Naive thymus-derived CD8-positive, alpha-beta T cell (primary cell): Measurements from ENCODE around the gene CGB1. TPM values are rescaled to one million over a fixed set of nuclear protein-coding genes. Genes with fewer than 3 reads are reported as not detected.

ENCODE experiments used
- ATAC-seq, 2 donors: fragments of 150-1000 bp; cut with Tn5 transposase in 1 of 2; sonication (Bioruptor Pico), chemical (Tn5 transposase) in 1 of 2; 1 replicate in 1 of 2; 2 replicates in 1 of 2; pipeline ENCODE4 v1.10.0; 2021; ENCODE audit warnings: mild to moderate bottlenecking in 2 of 2, moderate library complexity in 2 of 2
- POLR2A ChIA-PET: fragments of 350-600 bp; sonication (Branson Sonifier 250); formaldehyde crosslinking; loops from one replicate; lab custom pipeline; 2021; ENCODE audit warnings: antibody characterized with exemption; lab: Charles Lee
- DNase-seq, 10 donors: peaks; one replicate each; pipeline versions ENCODE4 v3.0.0 to v3.0.0-alpha.2; 2020 to 2022
- H3K27ac Mint-ChIP-seq, 10 donors: one replicate each; pipeline ENCODE4 v1.8.0; 2020 to 2022; ENCODE audit warnings: mild to moderate bottlenecking in 10 of 10, mixed read lengths in 10 of 10, moderate library complexity in 4 of 10, inconsistent platforms in 1 of 10
- H3K27me3 Mint-ChIP-seq, 5 donors: one replicate each; pipeline ENCODE4 v1.8.0; 2021 to 2022; ENCODE audit warnings: mixed read lengths in 5 of 5
- H3K36me3 Mint-ChIP-seq, 3 donors: one replicate each; pipeline ENCODE4 v1.8.0; 2020 to 2022; ENCODE audit warnings: mixed read lengths in 3 of 3, mild to moderate bottlenecking in 2 of 3, inconsistent platforms in 1 of 3
- H3K4me1 Mint-ChIP-seq, 4 donors: one replicate each; pipeline ENCODE4 v1.8.0; 2021 to 2022; ENCODE audit warnings: mixed read lengths in 4 of 4
- H3K4me3 Mint-ChIP-seq, 10 donors: one replicate each; pipeline ENCODE4 v1.8.0; 2020 to 2022; ENCODE audit warnings: mild to moderate bottlenecking in 10 of 10, mixed read lengths in 10 of 10, moderate library complexity in 6 of 10, inconsistent platforms in 1 of 10
- H3K9me3 Mint-ChIP-seq, 9 donors: one replicate each; pipeline ENCODE4 v1.8.0; 2020 to 2022; ENCODE audit warnings: mixed read lengths in 9 of 9, mild to moderate bottlenecking in 3 of 9, inconsistent platforms in 1 of 9, moderate library complexity in 1 of 9
- microRNA-seq: library from miRNA; unstranded; fragments of <30 nt; microRNA quantifications from one replicate; pipeline ENCODE4 v1.2.0, GENCODE V29; 2022; ENCODE audit warnings: borderline microRNAs expressed
- polyA plus RNA-seq, 3 donors: library from polyadenylated mRNA; unstranded; fragments of 300-500 nt; fragmentation: Illumina TruSeq; gene quantifications; one replicate each; pipeline ENCODE4 v1.2.3, GENCODE V29; 2021
- total RNA-seq, 8 experiments: library from RNA in 2 of 8; stranded (reverse) in 2 of 8; gene quantifications; one replicate each; pipeline ENCODE4 v1.2.3 and lab custom pipeline; 2021 to 2026

Gene CGB1
- total and polyA plus RNA-seq, 5 experiments from 2014 or later, result not detected

GRCh38 chr19:48989701-48990291, 46.9 kb downstream of the CGB1 start:
- Mint-ChIP-seq H3K27me3 (no peaks in the 10 kb centered on the region), H3K27ac (peak overlapping the region in 4 of 10 donors; percentile 14 to 84 (median 58)), H3K4me3 (no peak overlapping the region), H3K9me3 (no peaks in the 10 kb centered on the region), H3K36me3 (peaks cover 0 to 32% (median 0%) of the 10 kb centered on the region in 3 donors), H3K4me1 (peaks cover 29 to 42% (median 30%) of the 10 kb centered on the region in 4 donors)
- DNase-seq, result no peak
- ATAC-seq, result no peak
- POLR2A ChIA-PET, result interaction anchor here (0.6 kb wide), 1 partner anchor 341 kb away, joined by 8 read pairs; no protein-coding TSS in a partner anchor

- H3K27me3 Mint-ChIP-seq, result no peaks in the 10 kb centered on the region
- H3K36me3 Mint-ChIP-seq, result peaks cover 0 to 32% (median 0%) of the 10 kb centered on the region in 3 donors
- H3K27ac Mint-ChIP-seq, result no peak overlapping the region
- no peak overlapping the region for H3K4me3 Mint-ChIP-seq
- ATAC-seq (no peak), DNase-seq (no peak)
- H3K4me1 Mint-ChIP-seq, result peaks cover 21 to 34% (median 24%) of the 10 kb centered on the region in 4 donors
- no peaks in the 10 kb centered on the region for H3K9me3 Mint-ChIP-seq
- POLR2A ChIA-PET, result interaction anchor here (0.5 kb wide), 1 partner anchor 660 kb away, joined by 5 read pairs; no protein-coding TSS in a partner anchor
These were observed 47.8 kb downstream of the CGB1 start for GRCh38 chr19:48988860-48989259.

- H3K27ac Mint-ChIP-seq, result peak overlapping the region in 2 of 10 donors; percentile 21 to 43
- no peaks in the 10 kb centered on the region for H3K27me3 Mint-ChIP-seq
- POLR2A ChIA-PET, result interaction anchor here (0.5 kb wide), 1 partner anchor 660 kb away, joined by 5 read pairs; no protein-coding TSS in a partner anchor
- H3K36me3 Mint-ChIP-seq, result peaks cover 0 to 33% (median 0%) of the 10 kb centered on the region in 3 donors
- peaks cover 16 to 29% (median 21%) of the 10 kb centered on the region in 4 donors for H3K4me1 Mint-ChIP-seq
- DNase-seq (no peak), ATAC-seq (no peak)
- H3K9me3 Mint-ChIP-seq, result no peaks in the 10 kb centered on the region
- H3K4me3 Mint-ChIP-seq, result no peak overlapping the region
These were observed 48.4 kb downstream of the CGB1 start for GRCh38 chr19:48988286-48988685.

GRCh38 chr19:48987323-48987722, 49.4 kb downstream of the CGB1 start:
- no peak for DNase-seq
- Mint-ChIP-seq H3K27ac (peak overlapping the region in 1 of 10 donors; percentile 45), H3K4me1 (peaks cover 9 to 21% (median 19%) of the 10 kb centered on the region in 4 donors), H3K9me3 (no peaks in the 10 kb centered on the region), H3K4me3 (no peak overlapping the region), H3K27me3 (no peaks in the 10 kb centered on the region), H3K36me3 (peaks cover 0 to 39% (median 0%) of the 10 kb centered on the region in 3 donors)
- POLR2A ChIA-PET, result no interaction called here
- ATAC-seq, result no peak

GRCh38 chr19:48986211-48986610, 50.5 kb downstream of the CGB1 start:
- H3K4me3 Mint-ChIP-seq, result no peak overlapping the region
- no peaks in the 10 kb centered on the region for H3K9me3 Mint-ChIP-seq
- no peaks in the 10 kb centered on the region for H3K27me3 Mint-ChIP-seq
- no peak overlapping the region for H3K27ac Mint-ChIP-seq
- H3K4me1 Mint-ChIP-seq, result peaks cover 3 to 16% (median 11%) of the 10 kb centered on the region in 4 donors
- POLR2A ChIA-PET, result interaction anchor here (0.7 kb wide), 1 partner anchor 1742 kb away, joined by 4 read pairs; no protein-coding TSS in a partner anchor
- no peak for ATAC-seq
- DNase-seq, result no peak
- peaks cover 0 to 50% (median 3%) of the 10 kb centered on the region in 3 donors for H3K36me3 Mint-ChIP-seq

GRCh38 chr19:48985711-48986110, 51.0 kb downstream of the CGB1 start:
- no peak overlapping the region for H3K4me3 Mint-ChIP-seq
- no peak overlapping the region for H3K27ac Mint-ChIP-seq
- peaks cover 0 to 54% (median 3%) of the 10 kb centered on the region in 3 donors for H3K36me3 Mint-ChIP-seq
- ATAC-seq, result no peak
- no peaks in the 10 kb centered on the region for H3K27me3 Mint-ChIP-seq
- POLR2A ChIA-PET, result no interaction called here
- no peaks in the 10 kb centered on the region for H3K9me3 Mint-ChIP-seq
- DNase-seq, result no peak
- peaks cover 3 to 12% (median 7%) of the 10 kb centered on the region in 4 donors for H3K4me1 Mint-ChIP-seq

Small RNA genes lying within 50 kb of the gene (microRNA-seq; reads per million reads assigned to microRNA genes)
- not detected for gene MIR6798

Other genes starting within 250 kb of the CGB1 start
- gene BCAT2, start 225.9 kb downstream of the CGB1 start, total RNA-seq, result 10 to 100 TPM; 24.3 to 27.2 TPM
- gene BCAT2, start 225.9 kb downstream of the CGB1 start, polyA plus RNA-seq, result 10 to 100 TPM; 18.9 to 26.0 (median 21.9) TPM
- gene HSD17B14, start 200.4 kb downstream of the CGB1 start, total RNA-seq, result 1 to 10 TPM in 1 of 2 experiments, under 1 TPM in 1; 0.62 to 1.1 TPM
- 1 to 10 TPM in 1 of 3 donors, under 1 TPM in 1, not detected in 1; 0.83 to 1.7 TPM for gene HSD17B14, start 200.4 kb downstream of the CGB1 start, polyA plus RNA-seq
- gene PLEKHA4, start 168.3 kb downstream of the CGB1 start, total RNA-seq, result 1 to 10 TPM; 4.1 to 6.6 TPM
- gene PLEKHA4, start 168.3 kb downstream of the CGB1 start, polyA plus RNA-seq, result 1 to 10 TPM; 7.4 to 8.5 (median 8.1) TPM
- gene PPP1R15A, start 164.5 kb downstream of the CGB1 start, total RNA-seq, result 10 to 100 TPM; 56.9 to 59.9 TPM
- 10 to 100 TPM; 17.2 to 47.3 (median 43.1) TPM for gene PPP1R15A, start 164.5 kb downstream of the CGB1 start, polyA plus RNA-seq
- not detected for gene TULP2, start 138.2 kb downstream of the CGB1 start, total RNA-seq
- under 1 TPM in 1 of 3 donors, not detected in 2; 0.08 TPM for gene TULP2, start 138.2 kb downstream of the CGB1 start, polyA plus RNA-seq
- gene NUCB1, start 136.6 kb downstream of the CGB1 start, total RNA-seq, result 100 to 1,000 TPM; 106 to 113 TPM
- gene NUCB1, start 136.6 kb downstream of the CGB1 start, polyA plus RNA-seq, result 100 to 1,000 TPM in 1 of 3 donors, 10 to 100 TPM in 2; 48.6 to 119 (median 82.5) TPM
- 1 to 10 TPM; 1.8 to 2.3 TPM for gene DHDH, start 103.2 kb downstream of the CGB1 start, total RNA-seq
- gene DHDH, start 103.2 kb downstream of the CGB1 start, polyA plus RNA-seq, result 1 to 10 TPM in 2 of 3 donors, under 1 TPM in 1; 0.67 to 2.4 (median 2.0) TPM
- 100 to 1,000 TPM; 170 to 181 TPM for gene BAX, start 82.0 kb downstream of the CGB1 start, total RNA-seq
- 10 to 100 TPM; 58.5 to 97.1 (median 83.1) TPM for gene BAX, start 82.0 kb downstream of the CGB1 start, polyA plus RNA-seq
- 1,000 to 10,000 TPM; 1,370 to 1,435 TPM for gene FTL, start 71.6 kb downstream of the CGB1 start, total RNA-seq
- gene FTL, start 71.6 kb downstream of the CGB1 start, polyA plus RNA-seq, result 1,000 to 10,000 TPM; 4,833 to 4,899 (median 4,886) TPM
- gene GYS1, start 43.6 kb downstream of the CGB1 start, total RNA-seq, result 10 to 100 TPM; 45.9 to 47.9 TPM
- 10 to 100 TPM; 17.9 to 31.0 (median 22.3) TPM for gene GYS1, start 43.6 kb downstream of the CGB1 start, polyA plus RNA-seq
- gene RUVBL2, start 43.0 kb downstream of the CGB1 start, total RNA-seq, result 10 to 100 TPM; 30.4 to 32.0 TPM
- 10 to 100 TPM; 47.5 to 66.1 (median 62.0) TPM for gene RUVBL2, start 43.0 kb downstream of the CGB1 start, polyA plus RNA-seq
- not detected for gene LHB, start 19.8 kb downstream of the CGB1 start, total RNA-seq
- gene LHB, start 19.8 kb downstream of the CGB1 start, polyA plus RNA-seq, result not detected
- gene CGB3, start 12.6 kb downstream of the CGB1 start, total RNA-seq, result not detected
- not detected for gene CGB3, start 12.6 kb downstream of the CGB1 start, polyA plus RNA-seq
- gene CGB2, start 5.0 kb downstream of the CGB1 start, total RNA-seq, result not detected
- not detected for gene CGB2, start 5.0 kb downstream of the CGB1 start, polyA plus RNA-seq
- gene CGB5, start 7.0 kb upstream of the CGB1 start, total RNA-seq, result not detected
- gene CGB5, start 7.0 kb upstream of the CGB1 start, polyA plus RNA-seq, result not detected
- not detected for gene CGB8, start 12.2 kb upstream of the CGB1 start, total RNA-seq
- gene CGB8, start 12.2 kb upstream of the CGB1 start, polyA plus RNA-seq, result not detected
- not detected for gene CGB7, start 20.9 kb upstream of the CGB1 start, total RNA-seq
- gene CGB7, start 20.9 kb upstream of the CGB1 start, polyA plus RNA-seq, result not detected
- not detected for gene NTF4, start 27.9 kb upstream of the CGB1 start, total RNA-seq
- gene NTF4, start 27.9 kb upstream of the CGB1 start, polyA plus RNA-seq, result not detected
- gene KCNA7, start 35.8 kb upstream of the CGB1 start, total RNA-seq, result not detected
- gene KCNA7, start 35.8 kb upstream of the CGB1 start, polyA plus RNA-seq, result not detected
- 100 to 1,000 TPM; 706 to 741 TPM for gene SNRNP70, start 48.6 kb upstream of the CGB1 start, total RNA-seq
- gene SNRNP70, start 48.6 kb upstream of the CGB1 start, polyA plus RNA-seq, result 10 to 100 TPM; 42.3 to 63.4 (median 50.2) TPM
- gene LIN7B, start 77.5 kb upstream of the CGB1 start, total RNA-seq, result 10 to 100 TPM; 15.7 to 16.2 TPM
- gene LIN7B, start 77.5 kb upstream of the CGB1 start, polyA plus RNA-seq, result 1 to 10 TPM; 5.5 to 9.2 (median 5.6) TPM
- 1 to 10 TPM; 1.6 TPM for gene C19orf73, start 82.2 kb upstream of the CGB1 start, total RNA-seq
- 1 to 10 TPM; 3.0 to 7.0 (median 5.7) TPM for gene C19orf73, start 82.2 kb upstream of the CGB1 start, polyA plus RNA-seq
- 1 to 10 TPM; 3.6 to 4.7 TPM for gene PPFIA3, start 82.6 kb upstream of the CGB1 start, total RNA-seq
- gene PPFIA3, start 82.6 kb upstream of the CGB1 start, polyA plus RNA-seq, result under 1 TPM in 2 of 3 donors, not detected in 1; 0.20 to 0.58 TPM
- gene HRC, start 118.5 kb upstream of the CGB1 start, total RNA-seq, result not detected
- not detected for gene HRC, start 118.5 kb upstream of the CGB1 start, polyA plus RNA-seq
- not detected for gene TRPM4, start 120.9 kb upstream of the CGB1 start, total RNA-seq
- gene TRPM4, start 120.9 kb upstream of the CGB1 start, polyA plus RNA-seq, result not detected